IMR-90 (cell line): ENCODE data around the gene SORD. TPM values are rescaled to one million over a fixed set of nuclear protein-coding genes. Genes with fewer than 3 reads are reported as not detected.

Experiments used
- ATAC-seq: fragments of 200-7000 bp; cut with Tn5 transposase; 2 replicates; pipeline ENCODE4 v1.9.1; 2020; ENCODE audit warnings: low read depth, mild to moderate bottlenecking, moderate library complexity
- BruUV-seq: library from RNA; stranded (reverse); fragments of 400-500 nt; replicated peaks from 2 replicates; lab custom pipeline; 2021; lab: Mats Ljungman, UMichigan
- CTCF ChIA-PET: fragments of 300-600 bp; formaldehyde crosslinking; extraction: SDS; loops from one replicate; lab custom pipeline; 2021; ENCODE audit warnings: antibody characterized with exemption; lab: Yijun Ruan, JAX
- POLR2A ChIA-PET: fragments of 300-600 bp; sonication (Branson Sonifier 250); formaldehyde crosslinking; loops from one replicate; lab custom pipeline; 2022; ENCODE audit warnings: antibody characterized with exemption; ENCODE audit not compliant: unreplicated experiment; lab: Charles Lee
- DNase-seq: peaks from one replicate; pipeline ENCODE4 v3.0.0; 2013
- H2AFZ ChIP-seq: replicated peaks from 2 replicates; pipeline ENCODE3; 2013; ENCODE audit warnings: low read length, mild to moderate bottlenecking; ENCODE audit not compliant: poor library complexity
- H2AK5ac ChIP-seq: 2 replicates; pipeline ENCODE4 v1.6.1; 2013; ENCODE audit warnings: low read depth, low read length, inconsistent platforms
- H2AK9ac ChIP-seq: replicated peaks from 2 replicates; pipeline ENCODE3; 2013; ENCODE audit warnings: mild to moderate bottlenecking, low read depth, low read length, moderate library complexity; ENCODE audit not compliant: poor library complexity
- H2BK120ac ChIP-seq: 2 replicates; pipeline ENCODE4 v1.6.1; 2013; ENCODE audit warnings: low read depth, low read length, inconsistent platforms
- H2BK15ac ChIP-seq: 3 replicates; pipeline ENCODE4 v1.6.1; 2013; ENCODE audit warnings: low read depth, low read length, inconsistent platforms
- H2BK20ac ChIP-seq: 2 replicates; pipeline ENCODE4 v1.6.1; 2013; ENCODE audit warnings: low read depth, mild to moderate bottlenecking, inconsistent platforms, low read length, moderate library complexity
- H2BK5ac ChIP-seq: 2 replicates; pipeline ENCODE4 v1.6.1; 2013; ENCODE audit warnings: mild to moderate bottlenecking, low read depth, low read length, inconsistent platforms; ENCODE audit not compliant: poor library complexity, severe bottlenecking
- H3K14ac ChIP-seq: replicated peaks from 2 replicates; pipeline ENCODE4 v1.6.1; 2013; ENCODE audit warnings: low read depth, low read length, inconsistent platforms
- H3K18ac ChIP-seq: 2 replicates; pipeline ENCODE4 v1.6.1; 2013; ENCODE audit warnings: low read depth, low read length, control low read depth
- H3K23ac ChIP-seq: 2 replicates; pipeline ENCODE4 v1.6.1; 2013; ENCODE audit warnings: low read depth, low read length, inconsistent platforms
- H3K27ac ChIP-seq: 2 replicates; pipeline ENCODE4 v1.5.1; 2013; ENCODE audit warnings: mild to moderate bottlenecking, control low read depth, low read length; ENCODE audit not compliant: insufficient read depth
- H3K27me3 ChIP-seq: 2 replicates; pipeline ENCODE4 v1.6.1; 2013; ENCODE audit warnings: low read length; ENCODE audit not compliant: control insufficient read depth, insufficient read depth
- H3K36me3 ChIP-seq: 2 replicates; pipeline ENCODE4 v1.6.1; 2013; ENCODE audit warnings: low read length, mixed read lengths; ENCODE audit not compliant: control insufficient read depth, insufficient read depth
- H3K4ac ChIP-seq: 2 replicates; pipeline ENCODE4 v1.6.1; 2013; ENCODE audit warnings: low read depth, low read length, inconsistent platforms
- H3K4me1 ChIP-seq: 2 replicates; pipeline ENCODE4 v1.6.1; 2013; ENCODE audit warnings: low read length, mixed read lengths; ENCODE audit not compliant: control insufficient read depth, insufficient read depth
- H3K4me2 ChIP-seq: 2 replicates; pipeline ENCODE4 v1.6.1; 2013; ENCODE audit warnings: low read depth, mild to moderate bottlenecking, control low read depth, low read length, moderate library complexity
- H3K4me3 ChIP-seq: 2 replicates; pipeline ENCODE4 v1.5.1; 2013; ENCODE audit warnings: low read depth, mild to moderate bottlenecking, control low read depth, low read length, moderate library complexity; ENCODE audit not compliant: insufficient read depth
- H3K56ac ChIP-seq: 2 replicates; pipeline ENCODE4 v1.6.1; 2013; ENCODE audit warnings: low read length, inconsistent platforms; ENCODE audit not compliant: insufficient read depth; ENCODE audit errors: extremely low read depth
- H3K79me1 ChIP-seq, 2 experiments: 2 replicates each; pipeline ENCODE4 v1.6.1; 2013; ENCODE audit warnings: low read length in 2 of 2, inconsistent platforms in 1 of 2, low read depth in 1 of 2
- H3K9ac ChIP-seq: 2 replicates; pipeline ENCODE4 v1.6.1; 2013; ENCODE audit warnings: low read depth, low read length, control low read depth
- H3K9me1 ChIP-seq: 2 replicates; pipeline ENCODE4 v1.6.1; 2013; ENCODE audit warnings: low read length, inconsistent platforms; ENCODE audit not compliant: insufficient read depth
- H3K9me3 ChIP-seq: 2 replicates; pipeline ENCODE4 v1.6.1; 2013; ENCODE audit warnings: low read length; ENCODE audit not compliant: control insufficient read depth, insufficient read depth
- H4K20me1 ChIP-seq: 2 replicates; pipeline ENCODE4 v1.6.1; 2013; ENCODE audit warnings: low read length, inconsistent platforms; ENCODE audit not compliant: insufficient read depth
- H4K5ac ChIP-seq: 2 replicates; pipeline ENCODE4 v1.6.1; 2013; ENCODE audit warnings: mild to moderate bottlenecking, low read depth, low read length, control low read depth
- H4K8ac ChIP-seq, 2 experiments: 2 replicates each; pipeline ENCODE4 v1.6.1; 2013; ENCODE audit warnings: low read depth in 2 of 2, low read length in 2 of 2, control low read depth in 1 of 2, inconsistent platforms in 1 of 2
- H4K91ac ChIP-seq: 2 replicates; pipeline ENCODE4 v1.6.1; 2013; ENCODE audit warnings: low read depth, low read length, inconsistent platforms; ENCODE audit not compliant: insufficient read depth
- BHLHE40 ChIP-seq: fragments of 150-350 bp; IDR thresholded peaks from 2 replicates; pipeline ENCODE4 v1.6.1; 2016; ENCODE audit warnings: mild to moderate bottlenecking, low read depth, low read length
- CEBPB ChIP-seq: IDR thresholded peaks from 2 replicates; pipeline ENCODE4 v1.6.1; 2012; ENCODE audit warnings: low read depth, low read length, improper control_type of control experiment
- CHD1 ChIP-seq: IDR thresholded peaks from 2 replicates; pipeline ENCODE4 v1.6.1; 2012; ENCODE audit warnings: low read depth, low read length, improper control_type of control experiment
- CTCF ChIP-seq: conservative IDR thresholded peaks from 2 replicates; pipeline ENCODE4 v1.5.1; 2012; ENCODE audit warnings: mild to moderate bottlenecking, low read depth, low read length, improper control_type of control experiment
- ELK1 ChIP-seq: fragments of 150-350 bp; IDR thresholded peaks from 2 replicates; pipeline ENCODE4 v1.6.1; 2016; ENCODE audit warnings: low read depth, mild to moderate bottlenecking, low read length, moderate library complexity, borderline replicate concordance
- MAFK ChIP-seq: IDR thresholded peaks from 2 replicates; pipeline ENCODE4 v1.6.1; 2012; ENCODE audit warnings: low read depth, low read length, improper control_type of control experiment
- MAZ ChIP-seq: IDR thresholded peaks from 2 replicates; pipeline ENCODE4 v1.6.1; 2012; ENCODE audit warnings: low read depth, mild to moderate bottlenecking, low read length, improper control_type of control experiment, moderate library complexity, borderline replicate concordance
- MXI1 ChIP-seq: IDR thresholded peaks from 2 replicates; pipeline ENCODE4 v1.6.1; 2012; ENCODE audit warnings: low read depth, mild to moderate bottlenecking, low read length, moderate library complexity, borderline replicate concordance
- NFE2L2 ChIP-seq: fragments of 150-350 bp; IDR thresholded peaks from 2 replicates; pipeline ENCODE4 v1.6.1; 2016; ENCODE audit warnings: low read depth, mild to moderate bottlenecking, low read length
- POLR2A ChIP-seq: IDR thresholded peaks from 2 replicates; pipeline ENCODE4 v1.6.1; 2012; ENCODE audit warnings: mild to moderate bottlenecking, low read depth, low read length
- RAD21 ChIP-seq: IDR thresholded peaks from 2 replicates; pipeline ENCODE4 v1.6.1; 2012; ENCODE audit warnings: low read length, improper control_type of control experiment
- RCOR1 ChIP-seq: IDR thresholded peaks from 2 replicates; pipeline ENCODE4 v1.6.1; 2012; ENCODE audit warnings: mild to moderate bottlenecking, low read length, improper control_type of control experiment; ENCODE audit not compliant: insufficient replicate concordance
- RFX5 ChIP-seq: IDR thresholded peaks from 2 replicates; pipeline ENCODE4 v1.8.0; 2012; ENCODE audit warnings: low read depth, mild to moderate bottlenecking, low read length, moderate library complexity
- SMC3 ChIP-seq: fragments of 150-350 bp; IDR thresholded peaks from 2 replicates; pipeline ENCODE4 v1.6.1; 2016; ENCODE audit warnings: low read depth, mild to moderate bottlenecking, antibody characterized with exemption, low read length, moderate library complexity
- USF2 ChIP-seq: fragments of 150-350 bp; IDR thresholded peaks from 2 replicates; pipeline ENCODE4 v1.6.1; 2017; ENCODE audit warnings: mild to moderate bottlenecking, antibody characterized with exemption, low read length, low read depth
- WGBS, 2 experiments: methylation state at CpG; one replicate each; pipeline versions ENCODE4 v1.1.5 to v1.1.7; 2013; ENCODE audit warnings: missing lambda C conversion rate in 2 of 2; ENCODE audit not compliant: insufficient read length in 1 of 2; ENCODE audit errors: extremely low coverage in 2 of 2; 5-methylcytosine and 5-hydroxymethylcytosine counted together
- dilution Hi-C: fragments of 300-500 bp; cut with HindIII; formaldehyde crosslinking; loops from one replicate; pipeline ENCODE4 v1.14.3; 2018; ENCODE audit warnings: low sequenced_read_pairs; ENCODE audit not compliant: unreplicated experiment
- in situ Hi-C: fragments of 300-500 bp; cut with MboI; formaldehyde crosslinking; loops from 3 replicates; pipeline ENCODE4 v1.14.3; 2019; ENCODE audit warnings: low sequenced_read_pairs, inconsistent platforms, mixed read lengths
- intact Hi-C: fragments of 100-400 bp; cut with micrococcal nuclease; formaldehyde crosslinking; loops from 2 replicates; pipeline ENCODE4 v1.10.0; 2022
- polyA plus RNA-seq, 3 experiments: library from polyadenylated mRNA; depleted of rRNA; stranded (reverse); fragments of >200 nt; gene quantifications; 2 replicates each; pipeline ENCODE4 v1.2.3, GENCODE V29; 2012; ENCODE audit warnings: low replicate concordance in 1 of 3
- total RNA-seq: library from RNA; depleted of rRNA; stranded (reverse); fragments of >200 nt; gene quantifications from 2 replicates; pipeline ENCODE4 v1.2.3, GENCODE V29; 2012

Gene SORD
- total and polyA plus RNA-seq, 2 of the 4 experiments (the other 2 are of a cell fraction): 27.6 to 34.2 TPM

- H2AFZ ChIP-seq: no peak overlapping the region
- H3K79me1 ChIP-seq: no peaks in the 10 kb centered on the region
- H2BK120ac ChIP-seq: no peak overlapping the region
- H2BK15ac ChIP-seq: no peak overlapping the region
- no peak overlapping the region for H3K23ac ChIP-seq
- H3K27ac ChIP-seq: no peak overlapping the region
- H3K9me3 ChIP-seq: no peaks in the 10 kb centered on the region
- ChIA-PET CTCF (no interaction called here), POLR2A (no interaction called here)
- H3K4me2 ChIP-seq: no peak overlapping the region
- H2BK5ac ChIP-seq: no peak overlapping the region
- ATAC-seq (no peak), DNase-seq (no peak)
- H3K4me3 ChIP-seq: no peak overlapping the region
- no peak for TF ChIP-seq RCOR1
- no peak for TF ChIP-seq MAZ
- TF ChIP-seq RFX5: no peak
- no peak for TF ChIP-seq BHLHE40
- TF ChIP-seq MXI1: no peak
- TF ChIP-seq POLR2A: no peak
- no peak for TF ChIP-seq CEBPB
- TF ChIP-seq CTCF: no peak
- no peak for TF ChIP-seq ELK1
- TF ChIP-seq CHD1: no peak
- TF ChIP-seq NFE2L2: no peak
- no peak for TF ChIP-seq RAD21
- no peak for TF ChIP-seq USF2
- TF ChIP-seq SMC3: no peak
- no peak for TF ChIP-seq MAFK
- H4K5ac ChIP-seq: no peak overlapping the region
- H3K56ac ChIP-seq: no peak overlapping the region
- no peak overlapping the region for H2BK20ac ChIP-seq
- H3K27me3 ChIP-seq: peaks cover 82% of the 10 kb centered on the region
- no peak overlapping the region for H4K91ac ChIP-seq
- H2AK5ac ChIP-seq: no peak overlapping the region
- no peak overlapping the region for H3K9ac ChIP-seq
- H4K20me1 ChIP-seq: no peaks in the 10 kb centered on the region
- no CpG with 5 or more reads among the region's 14 CpGs for WGBS, 2 experiments
- no peak overlapping the region for H3K4ac ChIP-seq
- H3K18ac ChIP-seq: no peak overlapping the region
- no peaks in the 10 kb centered on the region; the same call in 1 of the 2 replicates for H3K4me1 ChIP-seq
- no peak overlapping the region for H2AK9ac ChIP-seq
- no TSS peak for BruUV-seq
- H3K14ac ChIP-seq: no peak overlapping the region
- no peaks in the 10 kb centered on the region for H3K36me3 ChIP-seq
- H3K9me1 ChIP-seq: no peaks in the 10 kb centered on the region
- dilution Hi-C loops (no loop called here), intact Hi-C loops (no loop called here), in situ Hi-C loops (no loop called here)
- no peak overlapping the region for H4K8ac ChIP-seq
These were observed 90.5 kb downstream of the SORD start for GRCh38 chr15:45113380-45113990.
